ENCODE results near the gene NIN. TPM values are rescaled to one million over a fixed set of nuclear protein-coding genes. Genes with fewer than 3 reads are reported as not detected.

Gene NIN
- total RNA-seq, 1 donor from 2014 or later: 33.2 TPM

GRCh38 chr14:50734950-50735695 lies 95.8 kb downstream of the NIN start:
- Mint-ChIP-seq H3K4me1 (peaks cover 14% of the 10 kb centered on the region), H3K4me3 (no peak overlapping the region), H3K27ac (peak overlapping the region; percentile 94), H3K27me3 (ENCODE audit: low read depth) (no peaks in the 10 kb centered on the region), H3K36me3 (peaks cover 29% of the 10 kb centered on the region), H3K9me3 (no peaks in the 10 kb centered on the region)
- TF ChIP-seq, protein P1, sequence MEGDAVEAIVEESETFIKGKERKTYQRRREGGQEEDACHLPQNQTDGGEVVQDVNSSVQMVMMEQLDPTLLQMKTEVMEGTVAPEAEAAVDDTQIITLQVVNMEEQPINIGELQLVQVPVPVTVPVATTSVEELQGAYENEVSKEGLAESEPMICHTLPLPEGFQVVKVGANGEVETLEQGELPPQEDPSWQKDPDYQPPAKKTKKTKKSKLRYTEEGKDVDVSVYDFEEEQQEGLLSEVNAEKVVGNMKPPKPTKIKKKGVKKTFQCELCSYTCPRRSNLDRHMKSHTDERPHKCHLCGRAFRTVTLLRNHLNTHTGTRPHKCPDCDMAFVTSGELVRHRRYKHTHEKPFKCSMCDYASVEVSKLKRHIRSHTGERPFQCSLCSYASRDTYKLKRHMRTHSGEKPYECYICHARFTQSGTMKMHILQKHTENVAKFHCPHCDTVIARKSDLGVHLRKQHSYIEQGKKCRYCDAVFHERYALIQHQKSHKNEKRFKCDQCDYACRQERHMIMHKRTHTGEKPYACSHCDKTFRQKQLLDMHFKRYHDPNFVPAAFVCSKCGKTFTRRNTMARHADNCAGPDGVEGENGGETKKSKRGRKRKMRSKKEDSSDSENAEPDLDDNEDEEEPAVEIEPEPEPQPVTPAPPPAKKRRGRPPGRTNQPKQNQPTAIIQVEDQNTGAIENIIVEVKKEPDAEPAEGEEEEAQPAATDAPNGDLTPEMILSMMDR (IDR thresholded peaks at IDR 0.05; ENCODE audit: unreplicated experiment): no peak
- DNase-seq (ENCODE audit: low spot score in 2 of 2, unreplicated experiment in 2 of 2): no peak

DNA sequence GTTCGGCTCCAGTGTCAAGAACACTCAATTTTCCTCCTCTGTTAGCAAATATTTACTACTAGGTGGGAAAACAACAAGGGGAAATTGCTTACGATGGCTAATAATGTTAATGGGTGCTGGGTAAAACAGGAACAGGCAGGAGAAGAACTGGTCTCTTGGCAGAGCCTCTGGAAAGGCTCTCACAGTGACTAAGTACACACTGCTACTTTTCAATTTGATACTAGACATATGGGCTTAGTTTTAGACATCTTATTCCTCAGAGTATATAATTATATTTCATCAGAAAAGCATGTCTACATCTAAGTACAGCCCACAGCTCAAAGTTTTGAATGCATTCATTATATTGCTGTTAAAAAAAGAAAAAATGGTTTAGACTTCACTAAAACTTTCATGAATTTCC lies 97.5 kb downstream of the NIN start:
- no peak overlapping the region for H3K4me3 Mint-ChIP-seq
- H3K27me3 Mint-ChIP-seq (ENCODE audit: low read depth): no peaks in the 10 kb centered on the region
- TF ChIP-seq, protein P1 (IDR thresholded peaks at IDR 0.05; ENCODE audit: unreplicated experiment): no peak
- peaks cover 34% of the 10 kb centered on the region for H3K36me3 Mint-ChIP-seq
- H3K4me1 Mint-ChIP-seq: peaks cover 14% of the 10 kb centered on the region
- H3K9me3 Mint-ChIP-seq: no peaks in the 10 kb centered on the region
- no peak for DNase-seq (ENCODE audit: low spot score in 2 of 2, unreplicated experiment in 2 of 2)
- H3K27ac Mint-ChIP-seq: peak overlapping the region; percentile 61

GRCh38 chr14:50728836-50729235 lies 102.1 kb downstream of the NIN start:
- H3K27me3 Mint-ChIP-seq (ENCODE audit: low read depth): no peaks in the 10 kb centered on the region
- DNase-seq (ENCODE audit: low spot score in 2 of 2, unreplicated experiment in 2 of 2): no peak
- H3K36me3 Mint-ChIP-seq: peaks cover 50% of the 10 kb centered on the region
- H3K4me1 Mint-ChIP-seq: peaks cover 12% of the 10 kb centered on the region
- no peak overlapping the region for H3K4me3 Mint-ChIP-seq
- H3K9me3 Mint-ChIP-seq: no peaks in the 10 kb centered on the region
- H3K27ac Mint-ChIP-seq: no peak overlapping the region
- TF ChIP-seq, protein P1 (IDR thresholded peaks at IDR 0.05; ENCODE audit: unreplicated experiment): no peak

DNA sequence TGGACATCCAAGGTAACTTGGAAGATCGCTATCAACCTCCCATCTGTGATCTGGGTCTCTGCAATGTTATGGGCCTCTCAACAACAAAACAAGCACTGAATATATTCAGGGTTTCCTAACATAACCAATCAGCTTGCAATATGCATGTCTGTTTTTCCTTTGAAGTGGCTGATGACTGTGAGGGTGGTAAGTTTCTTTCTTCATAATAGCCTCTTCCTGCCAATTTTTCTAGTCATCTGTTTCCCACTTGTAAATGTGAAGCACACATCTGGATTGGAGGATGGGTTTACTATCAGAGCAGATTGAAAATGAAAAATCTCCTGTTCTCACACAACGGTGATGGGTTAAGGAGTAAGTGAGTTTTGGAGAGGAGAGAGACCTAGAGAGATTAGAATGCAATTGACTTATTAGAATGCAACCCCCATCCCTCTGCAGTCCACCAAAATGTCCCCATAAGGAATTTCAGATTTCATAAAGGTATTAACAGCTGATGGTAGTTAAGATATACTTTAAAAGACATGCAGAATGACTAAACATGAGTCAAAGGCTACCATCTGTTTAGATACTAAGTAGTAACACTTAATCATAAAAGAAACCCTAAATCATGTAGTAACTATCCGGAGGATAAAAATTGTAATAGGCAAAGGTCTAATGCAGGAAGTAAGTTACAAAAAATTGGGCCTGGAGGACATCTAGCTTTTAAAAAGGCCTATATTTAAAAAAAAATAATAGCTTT lies 104.4 kb downstream of the NIN start:
- DNase-seq (ENCODE audit: low spot score in 2 of 2, unreplicated experiment in 2 of 2): no peak
- Mint-ChIP-seq H3K27ac (peak overlapping the region; percentile 4), H3K4me3 (no peak overlapping the region), H3K27me3 (ENCODE audit: low read depth) (no peaks in the 10 kb centered on the region), H3K9me3 (no peaks in the 10 kb centered on the region), H3K4me1 (peaks cover 12% of the 10 kb centered on the region), H3K36me3 (peaks cover 48% of the 10 kb centered on the region)
- TF ChIP-seq, protein P1 (IDR thresholded peaks at IDR 0.05; ENCODE audit: unreplicated experiment): no peak

GRCh38 chr14:50725761-50726160 lies 105.2 kb downstream of the NIN start:
- no peak overlapping the region for H3K27ac Mint-ChIP-seq
- no peak for DNase-seq (ENCODE audit: low spot score in 2 of 2, unreplicated experiment in 2 of 2)
- no peaks in the 10 kb centered on the region for H3K27me3 Mint-ChIP-seq (ENCODE audit: low read depth)
- no peak overlapping the region for H3K4me3 Mint-ChIP-seq
- peaks cover 12% of the 10 kb centered on the region for H3K4me1 Mint-ChIP-seq
- H3K36me3 Mint-ChIP-seq: peaks cover 50% of the 10 kb centered on the region
- H3K9me3 Mint-ChIP-seq: no peaks in the 10 kb centered on the region
- TF ChIP-seq, protein P1 (IDR thresholded peaks at IDR 0.05; ENCODE audit: unreplicated experiment): no peak

All from mesothelial cell of epicardium (in vitro differentiated cells).